HepG2 (cell line): ENCODE data around the gene BFSP1. TPM values are rescaled to one million over a fixed set of nuclear protein-coding genes. Genes with fewer than 3 reads are reported as not detected.
A peak's percentile ranks its signal among the peaks of the same experiment; 100 is the strongest.

Experiments
- BCLAF1 ChIP-seq: fragments of 450-650 bp; IDR thresholded peaks from 2 replicates; pipeline ENCODE4 v1.6.1; 2017; ENCODE audit warnings: mild to moderate bottlenecking
- DR1 ChIP-seq: sonication (generic); formaldehyde crosslinking; IDR thresholded peaks from 2 replicates; pipeline ENCODE4 v1.8.0; 2021; ENCODE audit warnings: mild to moderate bottlenecking, missing genetic modification reagents, inconsistent platforms
- IRF2 ChIP-seq: IDR thresholded peaks from 2 replicates; pipeline ENCODE4 v1.6.1; 2018; ENCODE audit warnings: missing genetic modification reagents, missing compliant biosample characterization
- MIXL1 ChIP-seq: IDR thresholded peaks from 2 replicates; pipeline ENCODE4 v1.6.1; 2016
- NCOA1 ChIP-seq: sonication (generic); formaldehyde crosslinking; IDR thresholded peaks from 2 replicates; pipeline ENCODE4 v1.9.0; 2021; ENCODE audit warnings: missing genetic modification reagents
- NCOA2 ChIP-seq: sonication (generic); formaldehyde crosslinking; IDR thresholded peaks from 2 replicates; pipeline ENCODE4 v1.8.0; 2022; ENCODE audit warnings: inconsistent platforms
- NPAS2 ChIP-seq: sonication (generic); formaldehyde crosslinking; IDR thresholded peaks from 2 replicates; pipeline ENCODE4 v1.8.0; 2022; ENCODE audit warnings: mild to moderate bottlenecking, missing genetic modification reagents, borderline replicate concordance
- POGK ChIP-seq: sonication (generic); formaldehyde crosslinking; conservative IDR thresholded peaks from 2 replicates; pipeline ENCODE4 v1.8.0; 2022; ENCODE audit warnings: mild to moderate bottlenecking, moderate library complexity, missing genetic modification reagents
- SMAD1 ChIP-seq: sonication (generic); formaldehyde crosslinking; IDR thresholded peaks from 2 replicates; pipeline ENCODE4 v1.4.0; 2020; ENCODE audit warnings: missing genetic modification reagents, low read depth, mild to moderate bottlenecking, borderline replicate concordance
- SOX6 ChIP-seq, 2 experiments: fragments of 450-650 bp in 1 of 2; sonication (generic) in 1 of 2; formaldehyde crosslinking in 1 of 2; IDR thresholded peaks; 2 replicates each; pipeline versions ENCODE4 v1.4.0 to v1.6.1; 2017 to 2020; ENCODE audit warnings: antibody characterized with exemption in 1 of 2, mild to moderate bottlenecking in 1 of 2, missing genetic modification reagents in 1 of 2
- YEATS2 ChIP-seq: sonication (generic); formaldehyde crosslinking; IDR thresholded peaks from 2 replicates; pipeline ENCODE4 v1.4.0; 2020; ENCODE audit warnings: missing genetic modification reagents, borderline replicate concordance
- ZBTB7A ChIP-seq: sonication (generic); formaldehyde crosslinking; IDR thresholded peaks from 2 replicates; pipeline ENCODE4 v1.8.0; 2022; ENCODE audit warnings: mild to moderate bottlenecking, missing genetic modification reagents
- ZNF619 ChIP-seq: sonication (generic); formaldehyde crosslinking; IDR thresholded peaks from 2 replicates; pipeline ENCODE4 v1.4.0; 2020; ENCODE audit warnings: mild to moderate bottlenecking, missing genetic modification reagents
- ZNF777 ChIP-seq: sonication (generic); formaldehyde crosslinking; IDR thresholded peaks from 2 replicates; pipeline ENCODE4 v1.4.0; 2020; ENCODE audit warnings: missing genetic modification reagents
- ZNF850 ChIP-seq: sonication (generic); formaldehyde crosslinking; conservative IDR thresholded peaks from 2 replicates; pipeline ENCODE4 v1.9.0; 2021; ENCODE audit warnings: mild to moderate bottlenecking, missing genetic modification reagents
- polyA plus RNA-seq, 8 experiments: library from polyadenylated mRNA; depleted of rRNA in 3 of 8; stranded (reverse) in 7 of 8; unstranded in 1 of 8; fragments of >200 nt; fragmentation: Illumina TruSeq in 4 of 8; extraction: Trizol in 4 of 8; gene quantifications; 2 replicates each; pipeline versions ENCODE4 v1.2.1 to v1.2.3, GENCODE V29; 2011 to 2016; ENCODE audit warnings: low read depth in 4 of 8, missing spikeins in 1 of 8, mixed read lengths in 1 of 8; ENCODE audit not compliant: insufficient read depth in 1 of 8
- total RNA-seq, 5 experiments: library from RNA; depleted of rRNA; stranded (reverse); fragments of >200 nt; fragmentation: Illumina TruSeq; extraction: Trizol; gene quantifications; 2 replicates each; pipeline ENCODE4 v1.2.3, GENCODE V29; 2016; ENCODE audit warnings: low read depth in 1 of 5
- TF ChIP-seq, protein P1 (sequence below): sonication (generic); formaldehyde crosslinking; IDR thresholded peaks from 2 replicates; pipeline ENCODE4 v1.4.0; 2020; ENCODE audit warnings: missing genetic modification reagents, borderline replicate concordance

The BFSP1 gene
- total and polyA plus RNA-seq, 2 of the 13 experiments (the other 11 are each of a cell fraction or from before 2014, with no cell fraction given), result 0.22 to 0.26 TPM

DNA sequence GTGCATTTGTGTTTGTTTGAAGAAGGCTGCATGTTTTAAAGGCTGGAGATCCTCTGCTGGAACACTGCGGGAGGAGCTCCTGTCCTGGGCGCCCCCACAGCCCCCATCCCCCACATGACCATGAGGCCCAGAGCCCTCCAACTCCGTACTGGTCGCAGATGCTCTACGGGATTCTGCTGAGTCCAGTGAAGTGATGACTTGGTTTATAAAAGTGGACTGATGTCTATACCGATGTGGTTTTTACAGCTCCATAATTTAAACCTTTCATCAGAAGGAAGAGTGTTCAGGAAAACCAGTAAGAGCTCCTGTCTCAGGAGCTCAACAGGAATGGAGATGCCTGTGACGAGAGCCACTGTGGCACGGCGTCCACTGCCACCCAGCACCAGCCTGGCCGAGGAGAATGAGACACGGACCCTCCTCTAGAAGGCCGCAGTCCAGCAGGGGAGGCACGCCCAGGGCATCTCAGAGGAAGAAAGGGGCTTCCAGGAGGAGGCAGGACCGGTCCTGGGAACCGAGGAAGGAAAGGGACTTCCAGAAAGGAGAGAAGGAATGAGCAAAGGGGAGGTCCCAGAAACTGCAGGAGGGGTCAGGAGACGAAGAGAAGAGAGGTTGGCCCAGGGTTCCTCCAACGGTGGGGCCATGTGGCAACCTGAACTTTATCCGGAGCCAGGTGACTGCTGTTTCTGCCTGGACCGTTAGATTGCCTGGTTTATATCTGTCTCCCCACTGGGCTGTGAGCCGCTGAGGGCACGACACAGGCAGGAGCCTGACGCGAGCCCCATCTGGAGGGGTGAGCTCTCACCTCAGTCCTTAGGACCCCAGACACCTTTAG is 26.9 kb downstream of the BFSP1 start (continued):
- TF ChIP-seq ZBTB7A, result no peak
- no peak for TF ChIP-seq BCLAF1
- TF ChIP-seq DR1, result no peak
- TF ChIP-seq POGK (CRISPR knock-in tag), result no peak
- TF ChIP-seq ZNF777 (CRISPR knock-in tag), result no peak
- TF ChIP-seq IRF2 (CRISPR knock-in tag), result no peak
- TF ChIP-seq NPAS2, result no peak
- no peak for TF ChIP-seq YEATS2 (CRISPR knock-in tag)
- TF ChIP-seq NCOA2 (CRISPR knock-in tag), result no peak
- no peak for TF ChIP-seq NCOA1
- TF ChIP-seq SOX6 (IDR thresholded peaks at IDR 0.05), result no peak
- no peak for TF ChIP-seq SOX6 (CRISPR knock-in tag; IDR thresholded peaks at IDR 0.05)
- 0 out of 2 replicates have a peak, but pooled peaks have one; percentile 31 for TF ChIP-seq ZNF850 (CRISPR knock-in tag)
- TF ChIP-seq ZNF619 (CRISPR knock-in tag), result 0 out of 2 replicates have a peak, but pooled peaks have one; percentile 20
- TF ChIP-seq SMAD1, result 0 out of 2 replicates have a peak, but pooled peaks have one; percentile 20
- TF ChIP-seq MIXL1 (CRISPR knock-in tag), result no peak
- TF ChIP-seq, protein P1, sequence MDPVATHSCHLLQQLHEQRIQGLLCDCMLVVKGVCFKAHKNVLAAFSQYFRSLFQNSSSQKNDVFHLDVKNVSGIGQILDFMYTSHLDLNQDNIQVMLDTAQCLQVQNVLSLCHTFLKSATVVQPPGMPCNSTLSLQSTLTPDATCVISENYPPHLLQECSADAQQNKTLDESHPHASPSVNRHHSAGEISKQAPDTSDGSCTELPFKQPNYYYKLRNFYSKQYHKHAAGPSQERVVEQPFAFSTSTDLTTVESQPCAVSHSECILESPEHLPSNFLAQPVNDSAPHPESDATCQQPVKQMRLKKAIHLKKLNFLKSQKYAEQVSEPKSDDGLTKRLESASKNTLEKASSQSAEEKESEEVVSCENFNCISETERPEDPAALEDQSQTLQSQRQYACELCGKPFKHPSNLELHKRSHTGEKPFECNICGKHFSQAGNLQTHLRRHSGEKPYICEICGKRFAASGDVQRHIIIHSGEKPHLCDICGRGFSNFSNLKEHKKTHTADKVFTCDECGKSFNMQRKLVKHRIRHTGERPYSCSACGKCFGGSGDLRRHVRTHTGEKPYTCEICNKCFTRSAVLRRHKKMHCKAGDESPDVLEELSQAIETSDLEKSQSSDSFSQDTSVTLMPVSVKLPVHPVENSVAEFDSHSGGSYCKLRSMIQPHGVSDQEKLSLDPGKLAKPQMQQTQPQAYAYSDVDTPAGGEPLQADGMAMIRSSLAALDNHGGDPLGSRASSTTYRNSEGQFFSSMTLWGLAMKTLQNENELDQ (CRISPR knock-in tag), result no peak
